Bronchus fibroblast of lung (primary cell): ENCODE results near the gene CDK15. TPM values are rescaled to one million over a fixed set of nuclear protein-coding genes. Genes with fewer than 3 reads are reported as not detected.

ENCODE experiments used
- total RNA-seq: library from RNA; depleted of rRNA; stranded (reverse); fragments of >200 nt; gene quantifications from 2 replicates; pipeline ENCODE4 v1.2.3, GENCODE V29; 2015

Gene CDK15
- total RNA-seq: 15.0 and 18.3 TPM in 2 replicates

GRCh38 chr2:201806442-201807170, at the start of gene CDK15:
Gene CDK15, plus strand, starts transcription at chr2:201806537. Its CDS starts 128 bp downstream, at chr2:201806665.

GRCh38 chr2:201780674-201781493, 25.5 kb upstream of the CDK15 start, which contains the start of gene ALS2:
Gene ALS2, minus strand, starts transcription at chr2:201780933. Its CDS starts 12,048 bp downstream, at chr2:201768885.

Other genes with a start within 250 kb of the CDK15 start
- 27.1 and 29.3 TPM in 2 replicates for gene TMEM237, start 163.0 kb upstream of the CDK15 start, total RNA-seq
- 2.7 and 4.7 TPM in 2 replicates for gene MPP4, start 107.9 kb upstream of the CDK15 start, total RNA-seq
- 14.1 and 15.5 TPM in 2 replicates for gene ALS2, start 25.6 kb upstream of the CDK15 start, total RNA-seq
- gene FZD7, start 227.3 kb downstream of the CDK15 start, total RNA-seq: 30.6 and 31.8 TPM in 2 replicates